GM21381 (cell line): ENCODE results near the gene AFF1.

Experiments used
- ATAC-seq: cut with Tn5 transposase; IDR thresholded peaks from one replicate; pipeline ENCODE4 v1.9.1; 2021; ENCODE audit warnings: mild to moderate bottlenecking, moderate library complexity; ENCODE audit not compliant: unreplicated experiment

The AFF1 gene, protein sequence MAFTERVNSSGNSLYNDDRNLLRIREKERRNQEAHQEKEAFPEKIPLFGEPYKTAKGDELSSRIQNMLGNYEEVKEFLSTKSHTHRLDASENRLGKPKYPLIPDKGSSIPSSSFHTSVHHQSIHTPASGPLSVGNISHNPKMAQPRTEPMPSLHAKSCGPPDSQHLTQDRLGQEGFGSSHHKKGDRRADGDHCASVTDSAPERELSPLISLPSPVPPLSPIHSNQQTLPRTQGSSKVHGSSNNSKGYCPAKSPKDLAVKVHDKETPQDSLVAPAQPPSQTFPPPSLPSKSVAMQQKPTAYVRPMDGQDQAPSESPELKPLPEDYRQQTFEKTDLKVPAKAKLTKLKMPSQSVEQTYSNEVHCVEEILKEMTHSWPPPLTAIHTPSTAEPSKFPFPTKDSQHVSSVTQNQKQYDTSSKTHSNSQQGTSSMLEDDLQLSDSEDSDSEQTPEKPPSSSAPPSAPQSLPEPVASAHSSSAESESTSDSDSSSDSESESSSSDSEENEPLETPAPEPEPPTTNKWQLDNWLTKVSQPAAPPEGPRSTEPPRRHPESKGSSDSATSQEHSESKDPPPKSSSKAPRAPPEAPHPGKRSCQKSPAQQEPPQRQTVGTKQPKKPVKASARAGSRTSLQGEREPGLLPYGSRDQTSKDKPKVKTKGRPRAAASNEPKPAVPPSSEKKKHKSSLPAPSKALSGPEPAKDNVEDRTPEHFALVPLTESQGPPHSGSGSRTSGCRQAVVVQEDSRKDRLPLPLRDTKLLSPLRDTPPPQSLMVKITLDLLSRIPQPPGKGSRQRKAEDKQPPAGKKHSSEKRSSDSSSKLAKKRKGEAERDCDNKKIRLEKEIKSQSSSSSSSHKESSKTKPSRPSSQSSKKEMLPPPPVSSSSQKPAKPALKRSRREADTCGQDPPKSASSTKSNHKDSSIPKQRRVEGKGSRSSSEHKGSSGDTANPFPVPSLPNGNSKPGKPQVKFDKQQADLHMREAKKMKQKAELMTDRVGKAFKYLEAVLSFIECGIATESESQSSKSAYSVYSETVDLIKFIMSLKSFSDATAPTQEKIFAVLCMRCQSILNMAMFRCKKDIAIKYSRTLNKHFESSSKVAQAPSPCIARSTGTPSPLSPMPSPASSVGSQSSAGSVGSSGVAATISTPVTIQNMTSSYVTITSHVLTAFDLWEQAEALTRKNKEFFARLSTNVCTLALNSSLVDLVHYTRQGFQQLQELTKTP

DNA sequence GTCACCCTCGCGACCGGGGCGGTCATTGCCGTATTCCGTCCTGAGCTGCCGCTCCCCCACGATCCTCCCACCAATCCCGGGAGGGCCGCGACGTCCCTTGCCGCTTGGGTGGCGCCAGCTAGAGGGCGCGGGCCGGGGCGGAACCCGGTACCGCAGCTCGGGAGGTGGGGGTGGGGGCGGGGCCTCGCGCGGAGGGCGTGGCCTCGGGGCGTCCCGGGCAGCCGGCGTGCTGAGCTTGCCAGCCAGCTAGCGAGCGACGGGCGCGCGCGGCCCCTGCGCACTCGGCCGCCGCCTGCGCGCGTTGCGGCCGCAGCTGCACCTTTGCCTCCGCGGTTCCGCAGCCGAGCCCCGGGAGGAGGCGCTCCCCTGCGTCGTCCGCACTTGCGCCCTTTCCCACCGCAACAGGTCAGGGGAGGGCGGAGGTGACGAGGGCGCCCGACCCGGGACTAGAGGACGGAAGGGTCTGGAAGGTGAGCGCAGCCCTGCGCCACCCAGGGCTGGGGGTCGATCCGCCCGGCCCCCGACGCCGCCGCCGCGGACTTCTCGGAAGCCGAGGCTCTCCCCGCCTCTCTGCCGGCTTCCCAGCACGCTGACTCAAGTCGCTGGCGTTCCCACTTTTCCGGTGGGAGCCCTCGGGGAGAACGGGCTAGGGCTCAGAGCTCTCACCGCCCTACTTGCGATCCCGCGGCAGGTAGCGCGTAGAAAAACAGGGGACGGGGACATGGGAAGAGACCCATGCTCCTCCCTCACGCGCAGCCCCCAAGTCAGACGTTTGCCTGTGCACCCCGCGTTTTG lies at the start of gene AFF1:
AFF1 (plus strand) TSS at position 241 of the 795 bp plus-strand sequence. CDS start 13,523 bp downstream, outside the sequence.
- ATAC-seq = peak; percentile 48

DNA sequence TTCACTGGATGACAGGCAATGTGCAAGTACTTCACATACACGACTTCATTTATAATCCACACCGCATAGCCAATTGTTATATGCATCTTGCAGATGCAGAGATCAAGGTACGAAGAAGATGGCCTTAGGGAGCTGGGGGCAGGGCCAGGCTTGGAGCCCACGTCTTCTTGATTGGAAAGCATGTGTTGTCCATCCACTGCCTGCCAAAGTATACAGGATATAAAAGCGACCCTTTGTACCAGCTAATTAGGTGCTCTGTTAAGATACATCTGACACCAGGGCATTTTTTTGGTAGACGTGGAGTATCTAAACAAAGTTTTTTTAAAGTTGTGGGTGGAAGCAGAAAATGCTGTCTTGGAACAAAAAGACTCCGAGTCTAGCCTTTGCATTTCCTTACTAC lies 44.0 kb upstream of the AFF1 start:
- ATAC-seq = no peak

- peak; percentile 68 for ATAC-seq
Observed at GRCh38 chr4:86891762-86892635, 42.8 kb upstream of the AFF1 start, which contains the start of gene C4orf36. TSS of gene C4orf36 (minus strand) at chr4:86892422. CDS start at chr4:86891520, 902 bp downstream.

GRCh38 chr4:86892636-86892960 lies 42.2 kb upstream of the AFF1 start:
- ATAC-seq = peak; percentile 14

DNA sequence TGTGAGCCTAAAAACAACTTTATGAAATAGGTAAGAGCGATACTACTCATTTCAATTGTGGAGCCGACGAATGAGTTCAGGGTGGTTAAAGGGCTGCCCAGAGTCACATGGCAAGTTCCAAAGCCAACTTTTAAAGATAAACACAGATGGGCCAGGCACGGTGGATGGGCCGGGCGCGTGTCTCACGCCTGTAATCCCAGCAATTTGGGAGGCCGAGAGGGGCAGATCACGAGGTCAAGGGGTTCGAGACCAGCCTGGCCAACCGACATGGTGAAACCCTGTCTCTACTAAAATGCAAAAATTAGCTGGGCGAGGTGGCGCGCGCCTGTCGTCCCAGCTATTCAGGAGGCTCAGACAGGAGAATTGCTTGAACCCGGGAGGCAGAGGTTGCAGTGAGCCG lies 41.7 kb upstream of the AFF1 start:
- no peak for ATAC-seq

- no peak for ATAC-seq
Observed at GRCh38 chr4:86894455-86894854, 40.4 kb upstream of the AFF1 start.

- no peak for ATAC-seq
Observed at GRCh38 chr4:86895692-86896488, 38.9 kb upstream of the AFF1 start.

- ATAC-seq = no peak
Observed at GRCh38 chr4:86896596-86896995, 38.2 kb upstream of the AFF1 start.

- ATAC-seq = no peak
Observed at GRCh38 chr4:86898562-86898961, 36.2 kb upstream of the AFF1 start.

GRCh38 chr4:86901864-86902263 lies 32.9 kb upstream of the AFF1 start:
- no peak for ATAC-seq

DNA sequence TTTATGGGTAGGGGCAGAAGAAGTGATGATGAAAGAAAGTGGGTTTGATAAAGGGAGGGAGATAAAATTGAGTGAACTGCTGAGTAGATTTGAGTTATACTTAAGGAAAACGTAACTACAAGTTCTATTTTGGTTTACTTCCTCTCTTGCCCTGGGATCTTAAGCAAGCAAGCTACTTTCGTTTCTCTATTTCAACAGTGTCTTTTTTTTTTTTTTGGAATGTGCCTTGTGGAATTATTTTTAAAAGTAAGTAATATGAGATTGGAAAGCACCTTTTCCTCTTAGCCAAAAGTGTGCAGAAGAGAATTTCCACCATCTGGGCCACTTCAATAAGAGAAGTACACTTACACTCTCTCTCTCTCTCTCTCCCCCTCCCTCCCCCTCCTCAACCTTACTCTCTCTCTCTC lies 26.6 kb upstream of the AFF1 start:
- no peak for ATAC-seq

GRCh38 chr4:86909546-86910295 lies 25.1 kb upstream of the AFF1 start:
- ATAC-seq = no peak

DNA sequence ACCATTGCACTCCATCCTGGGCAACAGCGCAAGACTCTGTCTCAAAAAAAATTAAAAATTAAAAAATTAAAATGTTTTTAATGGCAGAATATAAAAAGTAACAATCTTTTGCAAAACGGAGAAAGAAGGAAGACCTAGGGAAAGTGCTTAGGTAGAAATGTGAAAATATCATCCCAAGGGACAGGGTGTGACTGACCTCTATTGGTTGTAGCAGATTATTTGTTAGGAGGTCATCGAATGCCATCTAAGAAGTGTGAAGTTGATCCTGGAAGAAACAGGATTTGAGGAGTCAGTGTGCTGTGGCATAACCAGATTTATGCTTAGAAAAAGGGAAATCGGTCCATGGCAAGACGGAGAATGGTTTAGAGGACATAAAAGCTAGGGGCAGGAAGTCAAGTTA lies 24.4 kb upstream of the AFF1 start:
- no peak for ATAC-seq

- ATAC-seq = no peak
Observed at GRCh38 chr4:86910820-86911684, 23.8 kb upstream of the AFF1 start.

GRCh38 chr4:86916392-86916791 lies 18.4 kb upstream of the AFF1 start:
- ATAC-seq = no peak

DNA sequence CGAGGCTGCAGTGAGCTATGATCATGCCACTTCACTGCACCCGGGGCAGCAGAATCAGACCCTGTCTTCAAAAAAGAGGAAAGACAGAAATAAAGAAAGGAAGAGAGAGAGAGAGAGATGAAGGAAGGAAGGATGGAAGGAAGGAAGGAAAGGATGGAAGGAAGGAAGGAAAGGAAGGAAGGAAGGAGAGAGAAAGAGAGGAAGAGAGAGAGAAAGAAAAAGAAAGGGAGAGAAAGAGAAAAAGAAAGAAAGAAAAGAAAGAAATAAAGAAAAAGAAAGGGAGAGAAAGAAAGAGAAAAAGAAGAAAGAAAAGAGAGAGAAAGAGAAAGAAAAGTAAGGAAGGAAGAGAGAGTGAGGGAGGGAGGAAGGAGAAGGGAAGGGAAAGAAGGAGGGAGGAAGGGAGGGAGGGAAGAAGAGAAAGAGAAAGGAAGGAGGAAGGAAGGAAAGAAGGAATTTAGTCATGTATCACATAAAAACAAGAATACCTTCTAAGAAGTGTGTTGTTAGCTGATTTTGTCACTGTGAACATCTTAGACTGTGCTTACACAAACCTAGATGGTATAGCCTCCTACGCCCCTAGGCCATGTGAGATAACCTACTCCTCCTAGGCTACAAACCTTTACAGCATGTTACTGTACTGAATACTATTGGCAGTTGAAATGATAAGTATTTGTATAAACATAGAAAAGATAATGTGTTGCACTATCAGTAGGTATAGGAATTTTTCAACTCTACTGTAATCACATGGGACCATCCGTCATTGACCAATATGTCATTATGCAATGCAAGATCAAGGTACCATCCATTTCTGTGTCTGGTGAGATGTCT lies 17.4 kb upstream of the AFF1 start:
- ATAC-seq = no peak
